Measurements from ENCODE around the gene TRMT6. TPM values are rescaled to one million over a fixed set of nuclear protein-coding genes. Genes with fewer than 3 reads are reported as not detected.
A peak's percentile ranks its signal among the peaks of the same experiment; 100 is the strongest.

Gene TRMT6
- polyA plus RNA-seq, 1 donor (not counting 4 experiments of a cell fraction or from before 2014, with no cell fraction given) = 26.3 TPM

GRCh38 chr20:5935384-5935783, 14.9 kb downstream of the TRMT6 start:
- Histone ChIP-seq H3K9me3 (ENCODE audit: control insufficient read depth, low read depth, low read length) (no peaks in the 10 kb centered on the region), H3K4me2 (ENCODE audit: control insufficient read depth, extremely low read depth, insufficient read depth, low read depth, low read length) (no peak overlapping the region), H3K9ac (ENCODE audit: control insufficient read depth, extremely low read depth, insufficient read depth, low read length) (no peak overlapping the region), H3K4me3 (ENCODE audit: control insufficient read depth in 2 of 3, extremely low read depth in 1 of 3, insufficient read depth in 2 of 3, low read depth in 1 of 3, low read length in 3 of 3) (no peak overlapping the region), H3K9me1 (ENCODE audit: control insufficient read depth, extremely low read depth, insufficient read depth, low read length) (no peaks in the 10 kb centered on the region), H3K36me3 (ENCODE audit: control insufficient read depth in 2 of 2, extremely low read depth in 1 of 2, insufficient read depth in 2 of 2, low read length in 2 of 2) (peaks cover 0 to 6% of the 10 kb centered on the region in 2 experiments), H3K27me3 (ENCODE audit: control insufficient read depth, extremely low read depth, insufficient read depth, low read length) (no peaks in the 10 kb centered on the region), H4K20me1 (ENCODE audit: control insufficient read depth, extremely low read depth, insufficient read depth, low read length) (no peaks in the 10 kb centered on the region), H3K79me2 (ENCODE audit: control insufficient read depth, insufficient read depth, low read length) (no peaks in the 10 kb centered on the region), H2AFZ (ENCODE audit: control insufficient read depth, low read length) (no peak overlapping the region), H3K27ac (ENCODE audit: control insufficient read depth, insufficient read depth, low read length) (no peak overlapping the region), H3K4me1 (ENCODE audit: control insufficient read depth, extremely low read depth, insufficient read depth, low read length) (no peaks in the 10 kb centered on the region)
- FAIRE-seq (no peak), DNase-seq (ENCODE audit: low read depth, low spot score) (no peak)
- no peak for TF ChIP-seq CTCF (optimal IDR thresholded peaks at IDR 0.05 in 1 of 3, IDR thresholded peaks at IDR 0.05 in 1 of 3, conservative IDR thresholded peaks at IDR 0.05 in 1 of 3; ENCODE audit: extremely low read depth in 1 of 3, insufficient read depth in 2 of 3, low read length in 3 of 3)
- no peak for TF ChIP-seq EZH2 (IDR thresholded peaks at IDR 0.05; ENCODE audit: low read length)
- dilution Hi-C loops (cut with MboI; ENCODE audit: extremely low pct_ligation_motif_present, low sequenced_read_pairs) = no loop called here

- Histone ChIP-seq H3K4me1 (ENCODE audit: control insufficient read depth, extremely low read depth, insufficient read depth, low read length) (no peaks in the 10 kb centered on the region), H3K79me2 (ENCODE audit: control insufficient read depth, insufficient read depth, low read length) (no peaks in the 10 kb centered on the region), H3K9me1 (ENCODE audit: control insufficient read depth, extremely low read depth, insufficient read depth, low read length) (no peaks in the 10 kb centered on the region), H4K20me1 (ENCODE audit: control insufficient read depth, extremely low read depth, insufficient read depth, low read length) (no peaks in the 10 kb centered on the region), H3K27me3 (ENCODE audit: control insufficient read depth, extremely low read depth, insufficient read depth, low read length) (no peaks in the 10 kb centered on the region), H3K4me2 (ENCODE audit: control insufficient read depth, extremely low read depth, insufficient read depth, low read depth, low read length) (no peak overlapping the region), H3K9ac (ENCODE audit: control insufficient read depth, extremely low read depth, insufficient read depth, low read length) (no peak overlapping the region), H2AFZ (ENCODE audit: control insufficient read depth, low read length) (no peak overlapping the region), H3K27ac (ENCODE audit: control insufficient read depth, insufficient read depth, low read length) (no peak overlapping the region), H3K9me3 (ENCODE audit: control insufficient read depth, low read depth, low read length) (no peaks in the 10 kb centered on the region), H3K4me3 (ENCODE audit: control insufficient read depth in 2 of 3, extremely low read depth in 1 of 3, insufficient read depth in 2 of 3, low read depth in 1 of 3, low read length in 3 of 3) (no peak overlapping the region), H3K36me3 (ENCODE audit: control insufficient read depth in 2 of 2, extremely low read depth in 1 of 2, insufficient read depth in 2 of 2, low read length in 2 of 2) (no peaks in the 10 kb centered on the region)
- DNase-seq (ENCODE audit: low read depth, low spot score) (no peak), FAIRE-seq (peak; percentile 79)
- dilution Hi-C loops (cut with MboI; ENCODE audit: extremely low pct_ligation_motif_present, low sequenced_read_pairs) = no loop called here
- TF ChIP-seq CTCF (optimal IDR thresholded peaks at IDR 0.05 in 1 of 3, IDR thresholded peaks at IDR 0.05 in 1 of 3, conservative IDR thresholded peaks at IDR 0.05 in 1 of 3; ENCODE audit: extremely low read depth in 1 of 3, insufficient read depth in 2 of 3, low read length in 3 of 3) (peak; percentile 27 to 66 (median 39)), EZH2 (IDR thresholded peaks at IDR 0.05; ENCODE audit: low read length) (no peak)
Observed at GRCh38 chr20:5933802-5934436, 16.4 kb downstream of the TRMT6 start.

Measured in keratinocyte (primary cell).